Hematopoietic multipotent progenitor cell treated with erythropoietin and hydrocortisone succinate and interleukin-3 and kit ligand, for 17 days (in vitro differentiated cells): ENCODE data around the gene CCBE1.
"Not testable (repeated sequence)": the region's sequence is repeated elsewhere in the genome, so short reads cannot be mapped to it uniquely, and the experiment has no call there.

Source experiments
- DNase-seq: peaks from one replicate; pipeline ENCODE4 v3.0.0-alpha.2; 2015; ENCODE audit warnings: low spot score

CCBE1 gene

GRCh38 chr18:59656373-59656887 is 40.8 kb downstream of the CCBE1 start:
- no peak for DNase-seq

- DNase-seq: no peak
Measured at GRCh38 chr18:59655676-59656075, 41.5 kb downstream of the CCBE1 start.

GRCh38 chr18:59651071-59651470 is 46.2 kb downstream of the CCBE1 start:
- DNase-seq: no peak

- DNase-seq: no peak
Measured at GRCh38 chr18:59650266-59650820, 46.9 kb downstream of the CCBE1 start.

- DNase-seq: no peak
Measured at GRCh38 chr18:59649591-59649990, 47.6 kb downstream of the CCBE1 start.

- not testable (repeated sequence) for DNase-seq
Measured at GRCh38 chr18:59648469-59648868, 48.8 kb downstream of the CCBE1 start.

GRCh38 chr18:59646963-59647307 is 50.3 kb downstream of the CCBE1 start:
- no peak for DNase-seq

- DNase-seq: no peak
Measured at GRCh38 chr18:59646228-59646962, 50.8 kb downstream of the CCBE1 start.

- no peak for DNase-seq
Measured at GRCh38 chr18:59643740-59644139, 53.5 kb downstream of the CCBE1 start.

- DNase-seq: no peak
Measured at GRCh38 chr18:59640721-59641120, 56.5 kb downstream of the CCBE1 start.

- no peak for DNase-seq
Measured at GRCh38 chr18:59639821-59640220, 57.4 kb downstream of the CCBE1 start.

- no peak for DNase-seq
Measured at GRCh38 chr18:59639136-59639535, 58.1 kb downstream of the CCBE1 start.

GRCh38 chr18:59633961-59634485 is 63.2 kb downstream of the CCBE1 start:
- no peak for DNase-seq

- DNase-seq: no peak
Measured at GRCh38 chr18:59633317-59633716, 63.9 kb downstream of the CCBE1 start.

- DNase-seq: no peak
Measured at GRCh38 chr18:59631583-59632181, 65.5 kb downstream of the CCBE1 start.

- DNase-seq: no peak
Measured at GRCh38 chr18:59629894-59630293, 67.3 kb downstream of the CCBE1 start.

GRCh38 chr18:59628995-59629394 is 68.2 kb downstream of the CCBE1 start:
- DNase-seq: no peak

GRCh38 chr18:59627414-59627813 is 69.8 kb downstream of the CCBE1 start:
- no peak for DNase-seq

- DNase-seq: no peak
Measured at GRCh38 chr18:59624369-59624765, 72.9 kb downstream of the CCBE1 start.

GRCh38 chr18:59623456-59624368 is 73.5 kb downstream of the CCBE1 start:
- DNase-seq: no peak

GRCh38 chr18:59621027-59621426 is 76.2 kb downstream of the CCBE1 start:
- DNase-seq: no peak

- no peak for DNase-seq
Measured at GRCh38 chr18:59620381-59620780, 76.8 kb downstream of the CCBE1 start.
